HG03520 (cell line): ENCODE measurements around the gene CHRNA7.

Source experiments
- ATAC-seq: cut with Tn5 transposase; IDR thresholded peaks from one replicate; pipeline ENCODE4 v1.9.1; 2021; ENCODE audit warnings: mild to moderate bottlenecking, moderate library complexity; ENCODE audit not compliant: unreplicated experiment

Gene CHRNA7

DNA sequence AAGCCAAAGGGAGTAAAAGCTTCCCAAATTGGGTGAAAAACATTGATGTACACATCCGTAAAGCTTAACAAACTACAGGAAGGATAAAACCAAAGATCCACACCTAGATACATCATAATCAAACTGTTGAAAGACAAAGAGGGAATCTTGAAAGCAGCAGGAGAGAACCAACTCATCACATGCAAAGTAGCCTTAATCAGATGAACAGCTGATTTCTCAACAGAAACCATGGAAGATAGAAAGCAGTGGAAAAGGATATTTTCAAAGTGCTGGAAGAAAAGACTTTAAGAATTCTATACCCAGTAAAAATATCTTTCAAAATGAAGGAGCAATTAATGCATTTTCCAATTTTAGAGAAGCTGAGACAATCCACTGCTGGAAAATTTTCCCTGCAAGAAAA, 36.8 kb downstream of the CHRNA7 start:
- no peak for ATAC-seq

DNA sequence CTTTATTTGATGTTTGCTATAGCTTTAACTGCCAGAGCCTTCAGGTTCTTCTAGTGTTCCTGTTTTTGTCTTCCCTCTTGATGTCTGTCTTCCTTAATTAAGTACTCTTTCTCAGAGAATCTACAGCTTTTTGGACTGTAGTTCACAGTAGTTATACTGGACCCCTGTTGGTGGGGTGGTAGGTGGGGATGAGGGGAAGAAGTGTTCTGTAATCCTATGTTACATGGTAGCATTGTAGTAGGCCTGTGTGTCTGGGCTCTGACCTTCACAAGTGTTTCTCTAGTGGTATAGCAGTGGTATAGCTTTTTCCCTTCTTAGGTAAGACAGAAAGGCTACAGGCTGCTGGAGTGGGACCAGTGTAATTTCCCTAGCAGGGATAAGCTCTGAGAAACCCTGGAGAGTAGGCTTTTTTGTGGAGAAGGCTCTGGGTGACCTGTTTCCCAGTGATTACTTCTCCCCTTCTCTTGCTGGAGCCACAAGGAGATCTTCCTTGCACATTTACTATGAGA, 59.6 kb downstream of the CHRNA7 start:
- ATAC-seq = no peak

DNA sequence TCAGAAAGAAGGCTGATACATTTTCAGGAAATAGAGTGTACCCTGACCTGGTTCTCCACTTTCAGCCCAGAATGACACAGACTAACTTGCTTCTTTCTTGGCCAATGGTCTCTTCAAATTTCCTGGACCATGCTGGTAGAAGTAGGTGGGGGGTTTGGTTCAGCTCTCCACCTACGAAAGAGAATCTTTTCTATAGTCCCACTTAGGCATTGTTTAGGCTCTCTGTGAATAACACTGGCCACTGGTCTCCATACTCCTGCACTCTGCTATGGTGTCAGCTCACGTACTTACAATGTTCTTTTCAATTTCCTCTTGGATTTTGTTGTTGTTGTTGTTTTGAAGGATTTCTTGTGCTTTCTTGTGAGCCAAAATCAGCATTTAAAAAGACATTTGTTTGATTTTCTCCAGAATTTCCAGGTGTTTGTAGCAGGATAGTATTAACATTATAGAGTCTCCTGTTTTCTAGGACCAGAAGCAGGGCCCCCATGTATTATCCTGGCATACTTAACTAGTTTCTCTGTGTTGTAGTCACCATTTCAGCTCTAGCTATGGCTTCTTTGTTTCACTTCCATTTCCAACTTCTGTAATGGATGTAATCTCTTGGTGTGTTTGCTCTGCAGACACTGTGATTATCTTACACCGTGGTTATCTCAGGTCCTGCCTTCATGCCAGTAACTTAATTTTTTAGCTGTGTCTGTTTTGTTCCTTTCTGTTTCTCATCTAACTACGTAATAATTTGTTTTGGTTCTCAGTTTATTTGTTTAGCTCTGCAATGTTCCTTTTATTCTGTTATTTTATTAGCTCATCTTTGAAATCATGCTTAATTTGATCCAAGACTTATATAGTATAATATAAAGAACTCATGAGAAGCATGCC, 61.4 kb downstream of the CHRNA7 start:
- no peak for ATAC-seq

DNA sequence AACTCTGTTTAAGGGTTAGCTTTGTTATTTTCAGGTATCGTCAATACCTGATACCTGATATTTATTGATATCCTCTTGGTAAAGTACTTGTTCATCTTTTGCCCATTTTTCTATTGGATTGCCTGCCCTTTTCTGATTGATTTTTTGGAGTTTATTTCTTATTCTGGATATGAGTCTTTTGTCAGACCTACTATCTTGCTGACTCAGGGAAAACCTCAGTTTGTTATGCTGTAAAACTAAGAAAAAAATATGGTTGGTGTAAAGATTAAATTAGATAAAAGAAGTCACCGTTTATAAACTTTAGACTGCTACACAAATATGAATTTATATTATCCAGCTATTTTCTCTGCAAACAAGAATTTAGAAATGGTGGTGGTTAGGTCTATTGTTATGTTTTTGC, 65.9 kb downstream of the CHRNA7 start:
- ATAC-seq = no peak

DNA sequence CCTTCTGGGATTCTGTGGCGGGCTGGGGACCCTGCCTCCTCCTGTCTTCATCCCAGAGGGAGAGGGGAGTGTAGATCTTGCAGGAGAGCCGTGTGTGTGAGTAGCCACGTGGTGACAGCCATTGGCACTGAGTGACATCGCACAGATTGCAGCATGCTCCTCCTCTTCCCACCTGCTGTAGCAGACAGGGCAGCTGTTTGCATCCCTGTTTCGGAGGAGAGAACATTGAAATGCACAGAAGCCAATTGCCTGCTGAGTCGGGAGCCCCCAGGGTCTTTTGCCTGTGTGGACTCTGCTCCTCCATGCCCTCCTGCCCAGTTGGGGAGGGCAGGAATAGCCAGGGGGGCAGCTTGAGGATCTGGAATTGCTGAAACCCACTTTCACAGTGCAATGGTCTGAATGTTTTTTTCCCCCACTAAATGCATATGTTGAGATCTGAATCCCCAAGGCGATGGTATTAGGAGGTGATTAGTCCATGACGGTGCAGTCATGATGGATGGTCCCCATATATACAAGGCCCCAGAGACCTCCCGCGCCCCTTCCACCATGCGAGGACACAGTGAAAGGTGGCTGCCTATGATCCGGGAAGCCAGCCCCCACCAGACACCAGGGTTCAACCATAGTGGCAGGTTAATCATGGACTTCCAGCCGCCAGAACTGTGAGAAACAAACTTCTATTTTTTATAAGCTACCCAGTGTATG, 66.8 kb downstream of the CHRNA7 start:
- ATAC-seq = no peak

DNA sequence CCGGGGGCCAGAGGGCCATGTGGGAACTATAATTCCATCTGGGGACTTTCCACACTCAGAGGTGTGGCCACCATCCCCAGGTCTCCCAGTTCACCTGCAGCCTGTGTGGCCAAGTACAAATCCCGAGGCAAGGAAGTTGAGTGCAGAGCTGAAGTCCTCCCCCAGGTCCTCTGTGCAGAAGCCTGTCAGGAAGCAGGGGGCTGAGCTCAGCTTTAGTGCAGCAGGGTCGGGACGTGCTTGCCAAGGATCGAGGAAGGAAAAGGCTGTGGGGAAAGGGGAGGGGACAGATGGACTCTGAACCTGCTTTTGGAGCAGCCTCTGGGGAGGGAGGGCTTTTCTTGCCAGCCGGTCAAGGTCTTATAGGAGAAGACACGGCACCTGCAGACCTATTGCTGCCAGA, 67.7 kb downstream of the CHRNA7 start:
- no peak for ATAC-seq

DNA sequence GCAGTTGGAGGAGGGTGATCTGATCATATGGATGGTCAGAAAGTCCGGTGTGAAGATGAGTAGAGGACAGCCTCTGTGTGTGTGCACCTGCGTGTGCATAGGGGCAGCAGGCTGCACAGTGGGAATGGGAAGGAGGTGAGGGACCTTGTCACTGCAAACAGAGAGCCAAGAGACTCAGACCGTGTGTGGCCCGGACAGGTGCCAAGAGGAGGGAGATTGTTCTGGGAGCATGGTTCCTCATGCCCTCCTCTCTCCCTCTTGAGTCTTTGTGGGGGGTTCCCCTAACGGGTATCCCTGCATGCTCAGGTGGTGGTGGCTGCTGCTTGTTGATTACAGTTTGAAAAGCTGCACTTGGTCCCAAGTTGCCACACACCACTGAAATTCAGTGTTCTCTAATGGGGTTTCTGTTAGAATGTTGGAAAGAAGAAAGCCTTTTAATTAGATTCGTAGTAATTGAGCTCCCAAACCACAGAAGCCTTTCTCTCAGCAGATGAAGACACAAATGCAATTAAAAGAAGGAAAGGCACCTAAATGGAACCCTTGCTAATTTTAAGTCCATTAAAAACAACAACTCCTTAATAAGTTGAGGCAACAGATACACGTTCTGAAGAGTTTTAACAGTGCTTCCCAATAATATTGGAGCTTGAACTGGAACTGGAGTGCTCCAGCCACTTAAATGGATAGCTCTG, 68.9 kb downstream of the CHRNA7 start:
- ATAC-seq = no peak

DNA sequence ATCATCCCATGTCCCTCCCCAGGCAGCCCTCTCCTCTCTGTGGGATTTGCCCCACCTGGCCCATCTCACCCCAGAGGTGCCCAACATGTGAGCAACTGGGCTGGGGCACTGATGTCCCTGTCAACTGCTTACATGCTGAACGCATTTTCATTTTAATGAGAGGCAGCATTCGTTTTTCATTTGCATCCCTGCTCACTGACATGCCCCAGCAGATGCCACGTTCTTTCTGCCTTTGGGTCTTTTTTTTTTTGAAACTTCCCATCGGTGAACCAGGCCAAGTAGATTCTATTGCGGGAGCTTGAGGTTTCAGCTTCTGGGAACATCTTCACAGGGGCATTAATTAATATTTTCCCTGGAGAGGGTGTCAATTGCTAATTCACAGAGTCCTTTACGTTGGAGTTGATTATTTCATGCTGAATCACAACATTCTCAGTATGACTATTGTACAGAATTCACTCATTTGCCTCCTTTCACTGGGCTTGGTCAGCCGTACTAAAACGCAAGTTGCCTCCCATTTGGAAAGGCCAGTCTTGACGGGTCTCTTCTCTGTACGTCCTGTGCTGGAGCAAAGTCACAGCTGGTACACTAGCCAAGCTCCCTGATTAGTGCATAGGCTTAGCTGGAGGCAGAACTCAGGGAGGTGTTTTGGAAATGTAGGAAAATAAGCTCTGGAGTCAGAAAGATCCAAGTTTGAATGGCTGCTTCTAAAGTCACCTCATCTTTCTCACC, 69.8 kb downstream of the CHRNA7 start:
- ATAC-seq = no peak

DNA sequence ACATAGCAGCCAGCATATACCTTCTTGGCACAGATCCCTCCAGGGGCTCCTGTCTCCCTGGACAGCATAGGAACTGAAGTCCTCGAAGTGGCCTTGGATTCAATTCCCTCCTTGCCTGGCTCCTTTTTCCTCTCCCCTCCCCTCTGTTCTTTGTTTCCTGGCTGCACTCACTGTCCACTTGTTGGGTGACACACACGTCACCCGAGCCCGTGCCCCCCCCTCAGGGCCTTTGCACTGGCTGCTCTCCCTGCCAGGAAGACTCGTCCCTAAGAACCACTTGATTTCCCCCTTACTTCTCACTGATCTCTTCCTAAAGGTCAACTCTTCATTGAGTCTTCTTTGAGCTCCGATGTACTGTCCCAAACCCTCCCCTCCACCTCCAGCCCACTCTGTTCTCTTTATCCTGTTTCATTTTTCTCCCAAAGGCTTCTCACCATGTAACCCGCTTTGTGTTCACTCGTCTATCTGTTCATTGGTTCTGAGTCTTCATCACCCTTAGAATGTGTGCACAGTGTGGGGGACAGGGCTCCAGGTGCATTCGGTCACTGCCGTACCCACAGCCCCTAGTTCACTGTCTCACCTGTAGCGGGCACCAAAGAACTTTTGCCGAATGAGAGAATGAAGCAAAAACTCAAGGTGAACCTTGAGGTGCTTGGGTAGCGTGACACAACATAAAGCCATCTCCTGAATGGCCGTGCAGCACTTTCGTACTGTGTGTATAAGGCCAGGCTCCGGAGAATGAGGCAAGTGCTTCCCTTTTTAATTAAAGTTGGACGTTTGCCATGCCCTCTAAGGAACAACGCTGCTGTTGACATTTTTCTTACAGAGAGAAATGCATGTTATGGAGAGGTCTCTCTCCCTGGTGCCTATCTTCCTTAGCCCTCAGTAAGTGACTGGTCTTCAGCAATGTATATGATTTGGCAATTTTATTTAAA, 74.0 kb downstream of the CHRNA7 start:
- no peak for ATAC-seq

DNA sequence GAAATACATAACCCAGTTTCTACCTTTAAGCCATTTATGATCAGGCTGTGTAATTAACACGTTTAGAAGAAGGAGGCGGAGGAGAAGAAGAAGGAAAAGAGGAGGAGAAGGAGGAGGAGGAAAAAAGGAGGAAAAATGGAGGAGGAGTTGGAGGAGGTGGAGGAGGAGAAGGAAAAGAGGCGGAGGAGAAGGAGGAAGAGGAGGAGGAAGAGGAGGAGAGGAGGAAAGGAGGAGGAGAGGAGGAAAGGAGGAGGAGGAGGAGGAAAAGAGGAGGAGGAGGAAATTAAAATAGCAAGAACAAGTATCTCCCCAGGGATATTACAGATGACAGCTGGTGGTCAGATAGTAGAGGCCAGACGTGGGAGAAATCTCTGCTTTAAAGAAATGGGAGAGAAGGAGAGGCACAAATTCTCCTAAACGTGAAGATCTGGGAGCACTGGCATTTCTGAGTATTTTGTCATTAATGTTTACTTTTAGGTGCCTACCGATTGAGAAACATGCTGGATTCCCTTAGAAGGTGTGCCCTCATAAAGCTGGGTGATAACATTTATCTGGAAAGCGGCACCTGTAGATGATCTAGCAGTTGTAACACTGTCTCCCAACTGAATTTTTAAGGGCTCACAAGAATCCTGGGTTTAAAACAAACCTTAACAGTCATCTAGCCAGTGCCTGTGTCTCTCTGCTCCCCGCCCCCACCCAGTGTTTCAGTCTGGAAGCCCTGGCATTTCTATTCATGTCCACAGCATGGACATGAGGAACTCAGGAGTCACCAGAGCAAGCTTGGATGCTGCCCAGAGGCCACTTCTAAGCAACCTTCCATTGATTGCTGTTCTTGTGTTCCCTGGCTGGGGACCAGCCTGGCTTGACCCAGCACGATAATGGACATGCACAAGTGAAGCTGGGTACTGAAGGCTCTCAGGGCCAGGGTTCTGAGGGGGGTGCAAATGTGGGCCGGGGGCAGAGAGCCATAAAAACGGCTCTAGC, 75.2 kb downstream of the CHRNA7 start:
- no peak for ATAC-seq

DNA sequence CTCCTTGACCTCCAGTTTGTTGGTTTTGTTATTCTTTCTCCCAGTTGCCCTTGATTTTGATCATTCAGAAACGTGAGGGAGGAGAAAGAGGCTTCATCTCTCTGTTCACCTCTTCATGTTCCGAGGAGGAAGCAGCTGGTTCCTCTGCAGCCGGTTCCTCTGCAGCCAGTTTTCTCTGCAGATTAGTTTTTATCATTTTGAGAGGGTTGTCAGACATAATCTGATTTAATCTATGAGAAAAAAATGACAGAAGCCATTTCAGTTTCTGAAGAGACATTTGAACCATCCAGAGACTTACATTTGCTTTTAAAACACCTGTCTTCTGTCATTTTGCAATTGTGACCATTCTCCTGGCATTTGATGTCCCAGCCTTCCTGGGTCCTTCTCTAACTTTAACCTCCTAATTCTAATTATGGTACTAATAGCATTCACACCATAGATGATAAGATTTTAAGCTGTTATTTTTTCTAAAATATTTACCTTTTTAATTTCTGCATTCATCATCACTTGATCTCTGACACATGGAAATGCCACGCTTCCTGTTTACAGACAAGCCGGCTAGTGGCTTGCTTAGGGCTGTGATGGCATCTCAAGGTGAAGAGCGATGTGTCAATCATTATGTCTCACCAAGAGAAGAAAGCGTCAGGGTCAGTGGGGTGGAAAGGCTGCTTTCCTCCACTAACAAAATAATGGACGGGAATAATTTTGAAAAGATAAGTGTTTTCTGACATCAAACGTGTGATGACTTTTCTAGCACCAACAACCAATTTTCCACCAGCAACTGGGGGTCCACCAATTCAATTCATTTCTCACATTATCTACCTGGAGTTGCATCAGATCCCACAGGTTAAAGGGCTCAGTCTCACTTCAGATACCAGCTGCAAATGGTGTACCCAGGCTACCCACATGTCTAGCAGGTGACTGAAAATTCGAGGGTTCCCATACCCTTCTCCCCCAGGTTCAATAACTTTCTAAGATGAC, 76.4 kb downstream of the CHRNA7 start:
- ATAC-seq = no peak

DNA sequence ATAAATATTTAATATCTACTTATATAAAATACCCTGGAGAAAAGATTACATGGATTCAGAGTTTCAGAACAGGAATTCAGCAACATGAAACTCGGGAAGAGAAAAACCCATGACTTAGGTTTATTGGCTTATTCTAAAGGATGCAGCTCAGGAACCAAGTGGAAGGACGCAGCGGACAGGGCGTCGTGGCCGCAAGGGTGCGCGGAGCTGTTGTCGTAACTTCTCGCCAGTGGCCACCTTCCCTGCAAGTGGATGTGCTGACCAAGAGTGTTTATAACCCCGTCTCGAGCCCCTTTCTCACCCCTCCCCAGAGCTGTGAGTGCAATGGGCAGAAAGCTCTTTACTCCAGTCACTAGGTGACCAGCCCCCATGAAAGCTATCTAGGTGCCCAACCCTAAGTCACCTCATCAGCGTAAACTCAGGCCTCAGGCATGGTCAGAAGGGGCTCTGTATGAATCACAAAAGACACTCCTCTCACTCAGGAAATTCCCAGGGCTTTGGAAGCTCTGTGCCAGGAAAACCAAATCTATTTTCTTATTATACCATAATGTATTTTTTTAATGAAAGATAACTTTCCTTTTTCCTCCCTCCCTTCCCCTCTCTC, 77.3 kb downstream of the CHRNA7 start:
- ATAC-seq = no peak

DNA sequence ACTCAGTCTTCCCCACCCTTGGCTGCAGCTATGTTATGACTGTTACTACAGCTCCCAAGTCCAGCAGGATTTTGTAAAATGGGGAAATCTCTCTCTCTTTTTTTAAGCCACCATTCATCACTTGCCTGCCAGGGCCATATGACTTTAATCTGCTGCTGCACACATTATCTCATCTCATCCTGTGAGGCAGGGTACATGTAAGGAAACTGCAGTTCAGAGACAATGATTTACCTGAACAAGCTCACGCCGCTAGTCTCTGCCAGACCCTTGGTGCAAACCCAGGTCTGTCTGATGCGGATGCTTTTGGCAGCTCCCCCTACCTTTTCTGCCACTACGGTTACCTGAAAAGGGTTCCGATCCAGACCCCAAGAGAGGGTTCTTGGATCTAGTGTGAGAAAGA, 78.3 kb downstream of the CHRNA7 start:
- no peak for ATAC-seq

DNA sequence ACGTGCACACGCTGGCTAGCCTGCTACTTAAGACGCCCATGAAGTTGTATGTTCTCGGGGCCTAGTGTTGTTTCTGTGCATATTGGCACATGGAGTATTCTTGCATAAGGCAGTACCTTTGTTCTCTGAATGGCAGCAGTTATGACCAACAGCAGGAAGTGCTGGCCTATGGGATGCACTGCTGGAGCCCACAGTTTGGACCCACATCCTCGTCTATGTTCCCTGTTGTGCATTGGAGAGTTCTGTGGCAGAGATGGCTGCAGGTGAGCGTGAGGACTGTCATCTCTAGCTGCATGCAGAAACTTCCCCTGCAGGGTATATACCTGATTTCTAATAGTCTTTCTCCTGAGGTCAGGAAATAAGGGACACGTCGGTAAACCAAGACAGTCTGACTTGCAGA, 81.8 kb downstream of the CHRNA7 start:
- ATAC-seq = no peak

DNA sequence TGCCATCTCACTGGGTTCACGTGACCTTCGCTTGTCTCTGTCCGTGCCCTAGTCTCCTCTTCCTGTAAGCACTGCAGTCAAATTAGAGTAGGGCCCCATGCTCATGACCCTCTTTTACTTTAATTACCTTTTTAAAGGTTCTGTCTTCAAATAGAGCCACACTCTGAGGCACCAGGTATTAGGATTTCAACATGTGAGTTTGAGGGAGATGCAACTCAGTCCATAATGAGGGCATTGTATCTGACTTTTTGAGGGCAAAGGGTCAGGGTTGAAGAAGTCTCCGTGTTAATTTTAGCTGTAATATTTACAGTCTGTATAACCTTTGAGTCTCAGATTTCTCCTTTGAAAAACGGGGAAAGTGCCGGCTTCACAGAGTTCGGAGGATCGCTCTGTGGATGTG, 82.9 kb downstream of the CHRNA7 start:
- no peak for ATAC-seq

DNA sequence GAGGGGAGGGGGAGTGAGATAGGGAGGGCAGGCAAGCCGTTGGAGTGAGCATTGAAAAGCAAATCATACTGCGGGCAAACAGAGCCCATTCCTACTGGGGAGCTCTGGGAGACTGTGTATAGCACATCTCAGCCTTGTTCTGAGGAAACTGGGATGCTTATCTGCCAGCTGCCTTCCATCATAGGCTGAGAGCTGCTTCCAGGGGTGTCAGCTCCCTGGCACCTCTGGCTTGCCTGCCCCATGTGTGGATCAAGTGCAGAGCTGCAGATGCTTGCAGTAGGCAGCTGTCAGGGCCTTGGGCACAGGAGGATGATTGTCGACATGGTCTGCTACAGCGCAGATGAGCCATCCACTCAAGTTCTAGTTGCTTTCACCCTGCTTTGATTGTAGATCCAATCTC, 86.8 kb downstream of the CHRNA7 start:
- no peak for ATAC-seq

DNA sequence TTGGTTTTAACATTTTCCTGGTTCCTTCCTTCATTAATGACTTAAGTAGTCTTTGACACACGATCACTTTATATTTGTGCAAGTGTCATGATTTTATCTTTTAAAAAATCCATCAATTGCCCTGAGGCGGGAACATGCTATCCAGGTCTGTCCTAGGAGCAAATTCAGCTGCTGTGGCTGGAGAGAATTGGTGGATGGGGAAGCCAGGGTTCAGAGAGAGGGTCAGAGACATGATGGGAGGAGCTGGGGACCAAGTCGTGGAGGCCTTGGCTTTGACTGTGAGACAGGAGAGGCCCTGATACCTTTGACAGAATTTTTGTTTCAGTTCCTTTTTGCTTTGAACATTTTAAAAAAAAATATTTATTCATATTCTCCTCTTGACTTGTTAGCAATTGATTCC, 89.0 kb downstream of the CHRNA7 start:
- ATAC-seq = no peak
